ENCODE measurements around the gene KLHDC7B.

KLHDC7B gene

GRCh38 chr22:50597097-50597496 lies 51.4 kb downstream of the KLHDC7B start:
- H3K4me3 ChIP-seq (ENCODE audit: control insufficient read depth, low read depth, low read length) = no peak overlapping the region
- no peak for TF ChIP-seq CTCF (conservative IDR thresholded peaks at IDR 0.05; ENCODE audit: control insufficient read depth, insufficient read depth, low read depth, low read length)
- DNase-seq (ENCODE audit: low read depth) = no peak

GRCh38 chr22:50599816-50600455 lies 54.2 kb downstream of the KLHDC7B start:
- no peak for DNase-seq (ENCODE audit: low read depth)
- no peak overlapping the region for H3K4me3 ChIP-seq (ENCODE audit: control insufficient read depth, low read depth, low read length)
- no peak for TF ChIP-seq CTCF (conservative IDR thresholded peaks at IDR 0.05; ENCODE audit: control insufficient read depth, insufficient read depth, low read depth, low read length)

GRCh38 chr22:50600538-50600937 lies 54.8 kb downstream of the KLHDC7B start, which contains the start of gene MAPK8IP2:
TSS of gene MAPK8IP2 (plus strand) at chr22:50600793. CDS start at chr22:50600819, 26 bp downstream.
- DNase-seq (ENCODE audit: low read depth) = no peak
- H3K4me3 ChIP-seq (ENCODE audit: control insufficient read depth, low read depth, low read length) = no peak within 1 kb of the TSS

More at GRCh38 chr22:50600538-50600937, 54.8 kb downstream of the KLHDC7B start, which contains the start of gene MAPK8IP2:
- no peak for TF ChIP-seq CTCF (conservative IDR thresholded peaks at IDR 0.05; ENCODE audit: control insufficient read depth, insufficient read depth, low read depth, low read length)
